Measurements from ENCODE around the gene NAT8.
"Not testable (repeated sequence)": the region's sequence is repeated elsewhere in the genome, so short reads cannot be mapped to it uniquely, and the experiment has no call there.

The NAT8 gene

DNA sequence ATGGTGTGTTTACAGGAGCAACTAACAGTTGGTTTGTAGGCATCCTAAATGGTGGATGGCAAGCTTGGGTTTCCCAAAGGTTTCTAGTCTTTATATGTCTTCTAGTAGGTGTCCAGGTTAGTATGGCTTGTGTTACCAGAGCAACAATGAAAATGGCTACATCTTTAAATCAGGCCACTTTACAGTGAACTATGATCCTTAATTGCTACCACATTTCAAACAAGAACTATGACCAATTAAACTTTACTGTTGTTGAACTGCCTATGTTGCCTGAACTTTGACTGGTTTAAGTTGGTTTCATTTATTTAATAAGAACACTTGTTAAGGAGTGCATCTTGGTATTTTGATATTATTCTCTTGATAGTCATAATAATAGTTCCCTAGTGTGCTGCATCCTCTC lies 5.2 kb downstream of the NAT8 start:
- not testable (repeated sequence) for DNase-seq (ENCODE audit: low read depth)

DNA sequence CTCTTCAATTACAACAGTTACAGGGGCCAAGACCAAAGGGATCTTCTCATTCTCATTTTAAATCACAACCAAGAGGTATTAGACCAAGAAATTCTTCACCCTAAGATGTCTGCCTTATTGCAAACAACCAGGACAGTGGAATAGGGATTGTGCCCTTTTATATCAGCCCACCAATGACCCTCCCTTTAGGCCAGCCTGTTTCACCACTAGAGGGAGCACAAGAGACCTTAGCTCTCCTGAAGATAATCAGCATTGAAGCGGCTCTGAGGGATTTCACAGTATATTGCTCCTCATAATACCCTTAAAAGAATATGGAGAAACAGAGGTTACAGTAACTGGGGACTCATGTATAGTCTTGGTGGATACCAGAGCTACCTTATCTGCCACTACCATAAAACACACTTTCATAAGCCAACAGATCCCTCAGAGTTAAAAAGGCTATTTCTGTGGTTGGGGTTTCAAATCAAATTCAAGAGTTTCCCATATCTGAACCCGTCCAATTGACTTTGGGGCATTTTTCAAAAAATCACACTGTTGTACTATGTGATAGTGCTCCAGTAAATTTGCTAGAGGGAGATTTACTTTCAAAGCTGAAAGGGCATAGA lies 11.5 kb downstream of the NAT8 start:
- not testable (repeated sequence) for DNase-seq (ENCODE audit: low read depth)

DNA sequence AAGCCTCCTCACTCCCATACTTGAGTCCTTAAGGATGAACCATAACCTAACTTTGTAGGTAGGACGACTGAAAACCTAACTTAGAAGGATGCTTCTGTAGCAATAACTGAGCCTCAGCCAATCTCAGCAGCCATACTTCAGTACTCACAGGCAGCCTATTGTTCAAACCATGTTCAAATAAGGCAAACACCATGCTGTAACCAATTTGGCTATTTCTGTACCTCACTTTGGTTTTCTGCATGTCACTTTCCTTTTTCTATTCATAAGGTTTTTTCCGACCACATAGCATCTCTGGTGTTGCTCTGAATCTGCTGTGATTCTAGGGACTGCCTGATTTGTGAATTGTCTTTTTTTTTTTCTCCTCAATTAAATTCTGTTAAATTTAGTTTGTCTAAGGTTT lies 13.7 kb downstream of the NAT8 start:
- DNase-seq (ENCODE audit: low read depth), result not testable (repeated sequence)

DNA sequence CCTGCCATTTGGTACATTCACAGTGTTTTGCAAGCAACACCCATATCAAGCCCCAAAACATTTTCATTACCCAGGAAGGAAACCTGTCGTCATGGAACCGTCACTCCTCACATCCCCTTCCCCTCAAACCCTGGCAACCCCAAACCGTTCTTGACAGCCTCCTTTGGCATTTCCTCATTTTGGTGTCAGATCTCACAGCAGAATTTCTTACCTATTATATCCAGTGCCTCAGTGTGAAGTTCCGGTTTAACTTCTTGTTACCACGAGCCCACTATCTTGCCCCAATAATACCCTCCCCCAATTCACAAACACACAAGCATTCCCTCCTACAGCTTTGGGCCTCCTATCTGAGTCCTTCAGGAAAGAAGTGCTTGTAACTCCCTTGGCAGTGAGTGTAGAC lies 16.0 kb downstream of the NAT8 start:
- not testable (repeated sequence) for DNase-seq (ENCODE audit: low read depth)

GRCh38 chr2:73624625-73625024 lies 17.6 kb downstream of the NAT8 start:
- not testable (repeated sequence) for DNase-seq (ENCODE audit: low read depth)

DNA sequence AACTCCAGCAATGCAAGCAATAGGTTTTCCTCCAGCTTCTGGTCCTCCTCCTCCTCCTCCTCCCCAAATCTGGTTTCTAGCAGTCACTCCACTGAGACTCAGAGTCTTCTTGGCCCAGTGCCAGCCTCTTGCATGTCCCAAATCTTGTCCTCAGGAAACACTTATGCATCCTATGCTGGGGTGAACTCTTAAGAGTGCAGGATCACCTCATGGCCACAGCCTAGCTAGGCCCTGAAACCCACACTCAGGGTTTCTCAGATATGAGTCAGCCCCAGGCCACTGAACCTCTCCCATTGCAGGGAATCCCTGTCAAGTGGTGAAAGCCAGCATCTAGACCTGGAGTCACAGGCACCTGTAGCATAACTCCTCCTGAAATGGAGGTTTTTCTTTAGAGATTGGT lies 18.2 kb downstream of the NAT8 start:
- not testable (repeated sequence) for DNase-seq (ENCODE audit: low read depth)

DNA sequence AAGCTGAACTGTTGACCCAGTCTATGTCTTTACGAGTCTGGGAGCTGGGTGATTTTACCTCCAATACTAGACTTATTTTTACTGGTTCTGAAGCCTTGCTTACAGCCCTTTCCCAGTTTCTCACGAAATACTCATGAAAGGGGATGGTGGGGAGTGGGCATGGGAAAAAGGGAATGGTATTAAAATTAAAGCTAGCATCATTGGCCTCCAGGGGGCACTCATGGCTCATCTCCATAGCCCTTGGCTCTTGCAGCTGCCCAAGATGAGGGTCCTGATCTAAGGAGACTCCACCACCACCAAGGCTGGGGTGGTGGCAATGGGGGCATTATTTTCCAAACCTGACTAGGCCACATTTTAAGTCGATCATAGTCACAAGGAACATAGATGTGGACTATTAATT lies 22.3 kb downstream of the NAT8 start:
- not testable (repeated sequence) for DNase-seq (ENCODE audit: low read depth)

DNA sequence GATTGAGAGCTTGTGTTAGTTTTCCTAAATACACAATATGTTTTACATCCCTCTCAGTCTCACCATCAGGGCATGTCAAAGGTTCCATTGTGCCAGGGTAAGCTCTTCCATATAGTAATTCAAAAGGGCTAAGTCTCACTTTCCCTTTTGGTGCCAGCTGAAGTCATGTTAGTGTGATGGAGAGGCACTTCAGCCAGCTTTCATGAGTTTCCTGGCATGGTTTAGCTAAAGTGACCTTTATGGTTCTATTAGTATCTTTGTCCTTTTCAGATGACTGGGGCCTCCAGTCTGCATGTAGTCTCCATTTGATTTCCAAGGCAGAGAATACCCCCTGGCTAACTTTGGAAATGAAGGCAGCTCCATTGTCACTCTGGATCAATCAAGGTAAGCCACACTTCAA lies 27.2 kb downstream of the NAT8 start:
- DNase-seq (ENCODE audit: low read depth), result no peak

- no peak for DNase-seq (ENCODE audit: low read depth)
These were observed 28.1 kb downstream of the NAT8 start for GRCh38 chr2:73614105-73614504.

GRCh38 chr2:73611867-73612266 lies 30.4 kb downstream of the NAT8 start:
- no peak for DNase-seq (ENCODE audit: low read depth)

DNA sequence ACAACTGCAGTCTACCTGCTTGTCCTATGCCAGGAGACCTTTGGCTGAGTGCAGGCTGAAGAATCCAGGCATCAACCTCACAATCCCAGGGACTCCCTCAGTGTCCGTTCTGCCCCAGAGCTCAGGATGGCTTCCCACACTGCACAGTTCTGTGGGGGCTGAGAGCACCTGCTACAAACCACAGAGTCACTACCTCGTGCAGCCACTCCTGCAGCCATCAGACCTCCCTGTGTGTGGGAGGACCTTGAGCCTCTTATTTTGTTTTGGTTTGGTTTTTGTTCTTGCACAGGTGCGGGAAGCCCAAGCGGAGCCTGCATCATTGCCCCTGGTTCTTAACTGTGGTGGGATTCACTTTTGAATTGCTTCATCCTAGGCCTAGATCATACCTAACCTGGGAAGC lies 31.0 kb downstream of the NAT8 start:
- no peak for DNase-seq (ENCODE audit: low read depth)

GRCh38 chr2:73610111-73610510 lies 32.1 kb downstream of the NAT8 start:
- no peak for DNase-seq (ENCODE audit: low read depth)

GRCh38 chr2:73604589-73604988 lies 37.6 kb downstream of the NAT8 start:
- not testable (repeated sequence) for DNase-seq (ENCODE audit: low read depth)

DNA sequence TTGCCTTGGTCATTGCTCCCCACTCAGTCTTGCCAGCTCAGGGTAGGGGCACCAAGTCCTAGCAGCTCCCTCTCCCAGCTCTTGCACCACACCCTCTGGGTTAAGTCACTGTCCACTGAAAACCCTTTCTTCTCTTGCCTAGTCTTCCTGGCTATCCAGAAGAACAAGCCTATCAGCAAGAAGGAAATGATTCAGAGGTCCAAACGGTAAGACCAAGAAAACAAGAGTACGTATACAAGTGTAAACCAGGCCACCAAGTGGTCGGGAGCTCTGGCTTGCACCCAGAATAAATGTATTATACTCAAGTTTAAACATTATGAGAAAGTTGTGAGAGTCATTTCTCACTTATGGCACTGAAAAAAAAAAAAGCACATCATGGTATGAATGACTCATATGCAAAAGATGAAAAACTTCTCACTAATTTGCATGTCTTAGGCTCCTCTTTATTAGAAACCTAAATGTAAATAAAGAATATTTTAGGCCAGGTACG lies 39.1 kb downstream of the NAT8 start:
- DNase-seq (ENCODE audit: low read depth), result not testable (repeated sequence)

DNA sequence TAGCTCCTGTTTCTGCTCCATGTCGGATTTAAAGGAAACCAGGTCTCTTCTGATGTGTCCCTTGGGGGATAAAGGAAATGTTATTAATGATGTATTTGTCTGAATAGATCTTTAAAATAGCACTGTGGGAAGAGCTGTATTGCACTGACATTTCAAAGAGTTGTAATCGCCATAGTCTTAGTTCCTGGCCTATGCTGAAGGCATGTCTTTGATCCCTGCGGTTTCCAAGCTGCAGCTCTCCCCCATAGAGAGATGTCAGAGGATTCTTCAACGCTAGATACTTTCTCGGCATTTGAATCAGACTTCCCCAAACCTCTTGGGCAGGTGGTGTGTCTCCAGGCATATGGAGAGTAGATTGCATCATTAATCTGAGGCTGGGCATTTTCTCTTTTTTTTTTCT lies 40.4 kb downstream of the NAT8 start:
- no peak for DNase-seq (ENCODE audit: low read depth)

GRCh38 chr2:73594251-73594650 lies 48.0 kb downstream of the NAT8 start:
- no peak for DNase-seq (ENCODE audit: low read depth)

- DNase-seq (ENCODE audit: low read depth), result no peak
These were observed 48.5 kb downstream of the NAT8 start for GRCh38 chr2:73593680-73594079.
